SK-N-SH (cell line): Measurements from ENCODE around the gene CDH4. TPM values are rescaled to one million over a fixed set of nuclear protein-coding genes. Genes with fewer than 3 reads are reported as not detected.

Experiments
- CTCF ChIA-PET: fragments of 300-600, 350-600 bp; formaldehyde crosslinking; extraction: SDS; loops from one replicate; lab custom pipeline; 2021; lab: Yijun Ruan, JAX
- POLR2A ChIA-PET: fragments of 350-600 bp; sonication (Branson Sonifier 250); formaldehyde crosslinking; extraction: SDS; loops from one replicate; lab custom pipeline; 2020; ENCODE audit warnings: antibody characterized with exemption, inconsistent platforms; lab: Yijun Ruan, JAX
- DNase-seq: peaks from one replicate; pipeline ENCODE4 v3.0.0; 2012
- H2AFZ ChIP-seq: fragments of 200-600 bp; sonication (generic); 2 replicates; pipeline ENCODE4 v1.8.1; 2016; ENCODE audit warnings: antibody characterized with exemption, mild to moderate bottlenecking, low read depth
- H3F3A ChIP-seq: fragments of 200-600 bp; sonication (generic); replicated peaks from 2 replicates; pipeline ENCODE3; 2016; ENCODE audit warnings: antibody characterized with exemption, mild to moderate bottlenecking; ENCODE audit not compliant: insufficient read depth
- H3K27ac ChIP-seq, 2 experiments: fragments of 200-500 bp in 1 of 2; fragments of 200-600 bp in 1 of 2; sonication (Bioruptor generic) in 1 of 2; sonication (generic), shearing (Covaris generic) in 1 of 2; 2 replicates each; pipeline versions ENCODE4 v1.5.1 to v1.6.1; 2014 to 2016; ENCODE audit warnings: low read depth in 2 of 2, inconsistent platforms in 1 of 2, low read length in 1 of 2, mild to moderate bottlenecking in 1 of 2, mixed read lengths in 1 of 2
- H3K27me3 ChIP-seq: fragments of 200-600 bp; sonication (generic), shearing (Covaris generic); 2 replicates; pipeline ENCODE4 v1.6.1; 2016; ENCODE audit warnings: mixed run types; ENCODE audit not compliant: insufficient read depth
- H3K36me3 ChIP-seq, 2 experiments: fragments of 200-500 bp in 1 of 2; fragments of 200-600 bp in 1 of 2; sonication (Bioruptor generic) in 1 of 2; sonication (generic) in 1 of 2; replicated peaks in 1 of 2; 2 replicates each; pipeline versions ENCODE3 to v1.5.1; 2014 to 2016; ENCODE audit warnings: low read length in 1 of 2, mild to moderate bottlenecking in 1 of 2; ENCODE audit not compliant: insufficient read depth in 2 of 2, control insufficient read depth in 1 of 2
- H3K4me1 ChIP-seq, 2 experiments: fragments of 200-500 bp in 1 of 2; fragments of 200-600 bp in 1 of 2; sonication (Bioruptor generic) in 1 of 2; sonication (generic), shearing (Covaris generic) in 1 of 2; 2 replicates each; pipeline versions ENCODE4 v1.5.1 to v1.6.1; 2014 to 2016; ENCODE audit warnings: low read depth in 1 of 2, low read length in 1 of 2, mixed run types in 1 of 2; ENCODE audit not compliant: insufficient read depth in 2 of 2, control insufficient read depth in 1 of 2
- H3K4me2 ChIP-seq: fragments of 200-600 bp; sonication (generic), shearing (Covaris generic); 2 replicates; pipeline ENCODE4 v1.6.1; 2017; ENCODE audit warnings: mixed run types
- H3K4me3 ChIP-seq, 2 experiments: fragments of 200-500 bp in 1 of 2; fragments of 200-600 bp in 1 of 2; sonication (Bioruptor generic) in 1 of 2; sonication (generic), shearing (Covaris generic) in 1 of 2; 2 replicates each; pipeline versions ENCODE4 v1.5.1 to v1.8.1; 2014 to 2016; ENCODE audit warnings: low read depth in 2 of 2, inconsistent platforms in 1 of 2, low read length in 1 of 2, mild to moderate bottlenecking in 1 of 2, mixed read lengths in 1 of 2, moderate library complexity in 1 of 2
- H3K79me2 ChIP-seq: fragments of 200-600 bp; sonication (generic); 2 replicates; pipeline ENCODE4 v1.8.1; 2017; ENCODE audit warnings: mild to moderate bottlenecking; ENCODE audit not compliant: insufficient read depth
- H3K9ac ChIP-seq: fragments of 200-600 bp; sonication (generic); 2 replicates; pipeline ENCODE4 v1.6.1; 2017; ENCODE audit warnings: mixed run types
- H3K9me2 ChIP-seq: fragments of 200-600 bp; sonication (generic); 2 replicates; pipeline ENCODE4 v1.6.1; 2017; ENCODE audit warnings: mixed run types
- H3K9me3 ChIP-seq: fragments of 200-600 bp; sonication (generic); 2 replicates; pipeline ENCODE4 v1.6.1; 2017; ENCODE audit warnings: mixed run types, mild to moderate bottlenecking, moderate library complexity
- H4K20me1 ChIP-seq: fragments of 200-600 bp; sonication (generic); 2 replicates; pipeline ENCODE4 v1.6.1; 2017; ENCODE audit warnings: mild to moderate bottlenecking, mixed run types; ENCODE audit not compliant: insufficient read depth
- CHD2 ChIP-seq: fragments of 150-350 bp; IDR thresholded peaks from 2 replicates; pipeline ENCODE4 v1.6.1; 2018; ENCODE audit warnings: low read length; ENCODE audit not compliant: partially characterized antibody
- EP300 ChIP-seq, 2 experiments: IDR thresholded peaks; 2 replicates each; pipeline versions ENCODE4 v1.4.0 to v1.6.1; 2012; ENCODE audit warnings: borderline replicate concordance in 1 of 2, low read depth in 1 of 2, low read length in 1 of 2
- FOSL2 ChIP-seq: IDR thresholded peaks from 2 replicates; pipeline ENCODE4 v1.4.0; 2012; ENCODE audit warnings: low read depth, mild to moderate bottlenecking, moderate library complexity, borderline replicate concordance
- FOXJ3 ChIP-seq: sonication (generic); formaldehyde crosslinking; IDR thresholded peaks from 2 replicates; pipeline ENCODE4 v1.5.1; 2020; ENCODE audit warnings: mild to moderate bottlenecking, missing genetic modification reagents
- FOXM1 ChIP-seq: IDR thresholded peaks from 2 replicates; pipeline ENCODE4 v1.4.0; 2012; ENCODE audit warnings: low read depth, mild to moderate bottlenecking
- MEF2A ChIP-seq: IDR thresholded peaks from 2 replicates; pipeline ENCODE4 v1.4.0; 2012; ENCODE audit warnings: low read depth, borderline replicate concordance
- MXI1 ChIP-seq: IDR thresholded peaks from 2 replicates; pipeline ENCODE4 v1.6.1; 2012; ENCODE audit warnings: mild to moderate bottlenecking, low read depth, low read length, improper control_type of control experiment
- NFIC ChIP-seq: IDR thresholded peaks from 2 replicates; pipeline ENCODE4 v1.4.0; 2012; ENCODE audit warnings: borderline replicate concordance
- RCOR1 ChIP-seq: fragments of 150-350 bp; IDR thresholded peaks from 2 replicates; pipeline ENCODE4 v1.6.1; 2017; ENCODE audit warnings: antibody characterized with exemption, low read length
- RFX5 ChIP-seq: IDR thresholded peaks from 2 replicates; pipeline ENCODE4 v1.6.1; 2012; ENCODE audit warnings: mild to moderate bottlenecking, improper control_type of control experiment, low read length
- RXRA ChIP-seq: IDR thresholded peaks from 2 replicates; pipeline ENCODE4 v1.4.0; 2012; ENCODE audit warnings: low read depth, mild to moderate bottlenecking, borderline replicate concordance
- TAF1 ChIP-seq: IDR thresholded peaks from 2 replicates; pipeline ENCODE4 v1.6.1; 2012; ENCODE audit warnings: low read depth, mild to moderate bottlenecking, low read length, moderate library complexity, borderline replicate concordance
- TEAD4 ChIP-seq: IDR thresholded peaks from 2 replicates; pipeline ENCODE4 v1.4.0; 2012; ENCODE audit warnings: mild to moderate bottlenecking, borderline replicate concordance; ENCODE audit not compliant: insufficient read depth
- WGBS: methylation state at CpG from one replicate; pipeline ENCODE4 v1.1.6; 2017; ENCODE audit warnings: low lambda C conversion rate; 5-methylcytosine and 5-hydroxymethylcytosine counted together
- polyA plus RNA-seq, 3 experiments: library from polyadenylated mRNA; depleted of rRNA; stranded (reverse); fragments of >200 nt; gene quantifications; 2 replicates each; pipeline ENCODE4 v1.2.3, GENCODE V29; 2012
- TF ChIP-seq, protein P1 (sequence below): fragments of 150-350 bp; IDR thresholded peaks from 2 replicates; pipeline ENCODE4 v1.6.1; 2017; ENCODE audit warnings: antibody characterized with exemption, low read length, low read depth, borderline replicate concordance
- TF ChIP-seq, protein P2 (sequence below): IDR thresholded peaks from 2 replicates; pipeline ENCODE4; 2012
- TF ChIP-seq, protein P3 (sequence below): IDR thresholded peaks from 2 replicates; pipeline ENCODE4 v1.4.0; 2012; ENCODE audit warnings: low read depth
- TF ChIP-seq, protein P4 (sequence below): fragments of 150-350 bp; IDR thresholded peaks from 2 replicates; pipeline ENCODE4 v1.6.1; 2016; ENCODE audit warnings: mild to moderate bottlenecking, low read depth, low read length

Gene CDH4
- polyA plus RNA-seq, 1 of the 3 experiments (the other 2 are of a cell fraction) = not detected

DNA sequence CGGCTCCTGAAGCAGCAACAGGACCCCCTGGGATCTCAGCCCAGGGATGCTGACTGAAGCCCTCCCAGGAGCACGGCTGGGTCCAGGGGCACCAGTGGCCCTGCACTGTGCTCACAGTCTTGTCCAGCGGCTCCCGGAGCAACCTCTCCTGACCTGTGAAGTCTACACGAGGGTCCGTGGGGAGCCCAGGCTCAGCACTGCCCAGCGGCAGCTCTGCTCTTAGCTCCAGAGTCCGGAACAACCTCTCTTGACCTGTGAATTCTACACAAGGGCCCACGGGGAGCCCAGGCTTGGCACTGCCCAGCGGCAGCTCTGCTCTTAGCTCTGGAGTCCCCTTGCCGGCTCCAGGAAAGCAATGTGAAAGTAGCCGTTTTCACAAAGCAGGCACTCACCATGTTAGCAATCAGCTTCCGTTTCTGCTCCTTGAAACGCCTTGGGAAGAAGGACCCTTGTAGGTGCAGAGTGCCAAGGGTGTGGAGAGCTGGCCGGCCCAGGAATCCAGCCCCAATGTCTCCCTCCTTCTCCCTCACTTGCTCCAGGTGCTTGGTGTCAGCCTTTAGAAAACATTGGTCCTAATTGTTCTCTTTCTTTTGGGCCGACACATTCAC lies 310.9 kb downstream of the CDH4 start:
- no peak overlapping the region for H3K9ac ChIP-seq
- no peaks in the 10 kb centered on the region for H3K9me2 ChIP-seq
- H3K36me3 ChIP-seq = no peaks in the 10 kb centered on the region
- ChIA-PET CTCF (interaction anchor here (1.0 kb wide), 1 partner anchor 18 kb away, joined by 3 read pairs; no protein-coding TSS in a partner anchor), POLR2A (no interaction called here)
- H3K27me3 ChIP-seq = no peaks in the 10 kb centered on the region
- H3K79me2 ChIP-seq = no peaks in the 10 kb centered on the region
- H2AFZ ChIP-seq = no peak overlapping the region
- no peak for TF ChIP-seq TAF1
- TF ChIP-seq RCOR1 = no peak
- no peak for TF ChIP-seq TEAD4
- TF ChIP-seq MEF2A = no peak
- TF ChIP-seq CHD2 = no peak
- no peak for TF ChIP-seq FOXM1
- no peak for TF ChIP-seq FOSL2
- no peak for TF ChIP-seq RXRA
- TF ChIP-seq EP300 (IDR thresholded peaks at IDR 0.05; ENCODE audit: borderline replicate concordance in 1 of 2, low read depth in 1 of 2, low read length in 1 of 2) = no peak
- TF ChIP-seq RFX5 = no peak
- TF ChIP-seq MXI1 = no peak
- TF ChIP-seq, protein P1, sequence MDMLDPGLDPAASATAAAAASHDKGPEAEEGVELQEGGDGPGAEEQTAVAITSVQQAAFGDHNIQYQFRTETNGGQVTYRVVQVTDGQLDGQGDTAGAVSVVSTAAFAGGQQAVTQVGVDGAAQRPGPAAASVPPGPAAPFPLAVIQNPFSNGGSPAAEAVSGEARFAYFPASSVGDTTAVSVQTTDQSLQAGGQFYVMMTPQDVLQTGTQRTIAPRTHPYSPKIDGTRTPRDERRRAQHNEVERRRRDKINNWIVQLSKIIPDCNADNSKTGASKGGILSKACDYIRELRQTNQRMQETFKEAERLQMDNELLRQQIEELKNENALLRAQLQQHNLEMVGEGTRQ = no peak
- TF ChIP-seq, protein P2, sequence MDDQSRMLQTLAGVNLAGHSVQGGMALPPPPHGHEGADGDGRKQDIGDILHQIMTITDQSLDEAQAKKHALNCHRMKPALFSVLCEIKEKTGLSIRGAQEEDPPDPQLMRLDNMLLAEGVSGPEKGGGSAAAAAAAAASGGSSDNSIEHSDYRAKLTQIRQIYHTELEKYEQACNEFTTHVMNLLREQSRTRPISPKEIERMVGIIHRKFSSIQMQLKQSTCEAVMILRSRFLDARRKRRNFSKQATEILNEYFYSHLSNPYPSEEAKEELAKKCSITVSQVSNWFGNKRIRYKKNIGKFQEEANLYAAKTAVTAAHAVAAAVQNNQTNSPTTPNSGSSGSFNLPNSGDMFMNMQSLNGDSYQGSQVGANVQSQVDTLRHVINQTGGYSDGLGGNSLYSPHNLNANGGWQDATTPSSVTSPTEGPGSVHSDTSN = no peak
- TF ChIP-seq, protein P3, sequence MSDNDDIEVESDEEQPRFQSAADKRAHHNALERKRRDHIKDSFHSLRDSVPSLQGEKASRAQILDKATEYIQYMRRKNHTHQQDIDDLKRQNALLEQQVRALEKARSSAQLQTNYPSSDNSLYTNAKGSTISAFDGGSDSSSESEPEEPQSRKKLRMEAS = no peak
- TF ChIP-seq FOXJ3 (CRISPR knock-in tag) = no peak
- no peak for TF ChIP-seq NFIC
- TF ChIP-seq, protein P4, sequence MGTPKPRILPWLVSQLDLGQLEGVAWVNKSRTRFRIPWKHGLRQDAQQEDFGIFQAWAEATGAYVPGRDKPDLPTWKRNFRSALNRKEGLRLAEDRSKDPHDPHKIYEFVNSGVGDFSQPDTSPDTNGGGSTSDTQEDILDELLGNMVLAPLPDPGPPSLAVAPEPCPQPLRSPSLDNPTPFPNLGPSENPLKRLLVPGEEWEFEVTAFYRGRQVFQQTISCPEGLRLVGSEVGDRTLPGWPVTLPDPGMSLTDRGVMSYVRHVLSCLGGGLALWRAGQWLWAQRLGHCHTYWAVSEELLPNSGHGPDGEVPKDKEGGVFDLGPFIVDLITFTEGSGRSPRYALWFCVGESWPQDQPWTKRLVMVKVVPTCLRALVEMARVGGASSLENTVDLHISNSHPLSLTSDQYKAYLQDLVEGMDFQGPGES = no peak
- WGBS = 29% methylated on average over 7 of the region's 16 CpGs
- H3F3A ChIP-seq = no peaks in the 10 kb centered on the region
- DNase-seq = no peak
- no peak overlapping the region for H3K4me3 ChIP-seq
- H3K27ac ChIP-seq = no peak overlapping the region
- no peaks in the 10 kb centered on the region for H4K20me1 ChIP-seq
- no peaks in the 10 kb centered on the region for H3K4me1 ChIP-seq
- no peak overlapping the region for H3K4me2 ChIP-seq
- H3K9me3 ChIP-seq = no peaks in the 10 kb centered on the region
